ENCODE measurements around the gene GPC6.

GPC6 gene

DNA sequence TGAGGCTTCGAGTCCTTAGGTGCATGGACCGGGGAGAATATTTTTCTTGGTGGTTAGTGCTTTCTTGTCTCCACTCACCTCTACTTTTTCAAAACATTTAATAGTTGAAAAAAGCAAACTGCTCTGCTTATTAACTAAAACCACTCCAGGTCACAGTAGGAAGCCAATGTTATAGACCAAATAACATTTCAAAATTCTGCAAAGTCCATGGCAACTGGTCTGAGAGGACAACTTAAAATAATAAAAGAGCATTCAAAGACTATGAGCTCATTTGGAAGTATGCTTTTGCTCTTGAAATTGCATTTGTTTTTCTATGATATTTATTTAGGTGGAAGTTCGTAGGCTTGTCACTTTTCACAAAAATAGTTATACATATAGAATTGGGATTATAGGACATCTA is 769.9 kb downstream of the GPC6 start:
- TF ChIP-seq, protein P1, sequence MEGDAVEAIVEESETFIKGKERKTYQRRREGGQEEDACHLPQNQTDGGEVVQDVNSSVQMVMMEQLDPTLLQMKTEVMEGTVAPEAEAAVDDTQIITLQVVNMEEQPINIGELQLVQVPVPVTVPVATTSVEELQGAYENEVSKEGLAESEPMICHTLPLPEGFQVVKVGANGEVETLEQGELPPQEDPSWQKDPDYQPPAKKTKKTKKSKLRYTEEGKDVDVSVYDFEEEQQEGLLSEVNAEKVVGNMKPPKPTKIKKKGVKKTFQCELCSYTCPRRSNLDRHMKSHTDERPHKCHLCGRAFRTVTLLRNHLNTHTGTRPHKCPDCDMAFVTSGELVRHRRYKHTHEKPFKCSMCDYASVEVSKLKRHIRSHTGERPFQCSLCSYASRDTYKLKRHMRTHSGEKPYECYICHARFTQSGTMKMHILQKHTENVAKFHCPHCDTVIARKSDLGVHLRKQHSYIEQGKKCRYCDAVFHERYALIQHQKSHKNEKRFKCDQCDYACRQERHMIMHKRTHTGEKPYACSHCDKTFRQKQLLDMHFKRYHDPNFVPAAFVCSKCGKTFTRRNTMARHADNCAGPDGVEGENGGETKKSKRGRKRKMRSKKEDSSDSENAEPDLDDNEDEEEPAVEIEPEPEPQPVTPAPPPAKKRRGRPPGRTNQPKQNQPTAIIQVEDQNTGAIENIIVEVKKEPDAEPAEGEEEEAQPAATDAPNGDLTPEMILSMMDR (conservative IDR thresholded peaks at IDR 0.05): no peak
- TF ChIP-seq ZFX (IDR thresholded peaks at IDR 0.05): no peak
- H3K27ac ChIP-seq: no peak overlapping the region

DNA sequence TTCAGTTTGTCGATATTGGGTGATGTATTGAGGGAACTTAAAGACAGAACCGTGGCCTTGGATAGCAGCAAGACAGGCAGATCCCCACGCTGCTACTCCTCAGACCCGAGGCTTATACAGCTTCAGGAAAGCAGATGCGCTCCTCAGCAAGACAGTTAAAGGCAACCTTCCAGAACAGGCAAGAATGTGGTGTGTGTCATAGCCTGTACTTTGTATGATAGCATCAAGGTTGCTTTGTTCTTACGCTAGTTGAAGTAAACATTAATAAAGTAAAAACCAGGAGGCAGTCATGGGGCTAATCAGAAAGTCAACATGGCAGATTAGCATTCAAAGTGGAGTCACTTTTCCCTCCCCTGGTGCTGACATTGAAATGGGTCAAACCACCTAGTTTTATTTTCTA is 779.7 kb downstream of the GPC6 start:
- H3K27ac ChIP-seq: no peak overlapping the region
- TF ChIP-seq, protein P1 (conservative IDR thresholded peaks at IDR 0.05): no peak

DNA sequence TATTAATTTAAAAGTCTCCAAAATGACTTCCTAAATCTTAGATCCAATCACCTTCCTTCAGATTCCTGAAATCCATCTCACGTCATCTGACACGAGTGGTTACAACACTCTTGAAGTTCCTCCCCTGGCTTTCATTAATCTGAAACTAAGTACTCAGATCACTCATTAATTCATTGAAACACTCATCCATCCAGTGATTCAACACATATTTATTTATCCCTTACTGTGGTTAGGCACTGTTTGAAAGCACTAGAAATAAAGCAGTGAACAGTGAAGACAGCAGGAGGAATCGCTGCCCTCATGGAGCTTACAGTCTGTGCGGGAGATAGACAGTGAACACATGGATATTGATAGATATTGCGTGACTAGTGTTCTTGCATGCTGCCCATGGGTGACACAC is 780.5 kb downstream of the GPC6 start:
- H3K27ac ChIP-seq: no peak overlapping the region

DNA sequence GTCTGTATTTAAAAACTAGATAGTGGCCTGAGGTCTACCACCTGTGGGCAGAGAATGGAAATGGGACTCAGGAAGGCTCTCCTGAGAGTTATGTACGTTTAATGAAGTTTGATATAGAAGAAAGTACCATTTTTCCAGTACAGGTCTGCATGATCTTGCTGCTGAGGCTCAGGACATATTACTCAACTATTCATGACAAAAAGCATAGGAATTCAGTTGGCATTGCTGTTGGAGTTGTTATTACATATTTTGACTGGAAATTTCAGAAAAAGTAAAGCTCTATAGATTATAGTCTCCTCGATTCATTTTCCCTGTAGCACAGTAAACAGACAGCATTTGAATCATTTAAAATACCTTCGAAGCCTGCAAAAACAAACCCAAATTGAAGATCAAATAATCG is 783.1 kb downstream of the GPC6 start:
- no peak for TF ChIP-seq ZFX (IDR thresholded peaks at IDR 0.05)
- TF ChIP-seq, protein P1 (conservative IDR thresholded peaks at IDR 0.05): no peak
- no peak overlapping the region for H3K27ac ChIP-seq

More for the DNA sequence above, 780.5 kb downstream of the GPC6 start:
- no peak for TF ChIP-seq ZFX (IDR thresholded peaks at IDR 0.05)
- TF ChIP-seq, protein P1 (conservative IDR thresholded peaks at IDR 0.05): no peak

DNA sequence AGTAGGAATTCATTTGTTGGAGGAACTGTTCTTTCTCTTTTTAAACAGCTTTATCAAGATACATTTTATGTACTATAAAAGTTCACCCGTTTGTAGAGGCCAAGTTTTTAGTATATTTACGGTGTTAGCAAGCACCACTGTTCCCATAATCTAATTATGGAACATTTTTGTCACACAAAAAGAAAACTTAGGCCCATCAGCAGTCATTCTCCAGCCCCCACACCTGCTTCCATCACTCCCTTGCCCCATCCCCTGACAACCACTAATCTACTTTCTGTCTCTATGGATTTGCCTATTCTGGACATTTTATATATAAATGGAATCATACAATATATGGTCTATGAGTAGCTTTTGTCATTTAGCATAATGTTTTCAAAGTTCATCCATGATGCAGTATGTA is 787.9 kb downstream of the GPC6 start:
- no peak overlapping the region for H3K27ac ChIP-seq
- TF ChIP-seq ZFX (IDR thresholded peaks at IDR 0.05): no peak
- TF ChIP-seq, protein P1 (conservative IDR thresholded peaks at IDR 0.05): no peak

DNA sequence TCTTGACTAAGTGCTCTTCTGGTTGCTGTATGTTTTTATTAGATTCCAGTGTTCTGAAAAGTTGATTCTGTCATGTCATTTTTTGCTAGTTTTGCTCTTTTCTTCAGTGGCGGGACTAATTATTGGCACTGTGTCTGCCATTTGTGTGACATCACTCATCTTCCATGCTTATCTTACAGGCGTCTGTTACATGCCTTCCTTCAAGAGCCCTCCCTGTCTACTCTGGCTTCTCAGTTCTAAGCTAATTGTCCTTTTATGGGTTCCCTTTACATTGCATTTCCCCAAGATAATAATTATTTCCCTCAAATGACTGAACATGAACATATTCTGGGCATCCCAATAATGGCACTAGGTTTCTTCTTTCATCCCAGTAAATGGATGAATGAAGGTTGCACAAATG is 793.8 kb downstream of the GPC6 start:
- TF ChIP-seq, protein P1 (conservative IDR thresholded peaks at IDR 0.05): no peak
- no peak for TF ChIP-seq ZFX (IDR thresholded peaks at IDR 0.05)
- no peak overlapping the region for H3K27ac ChIP-seq

DNA sequence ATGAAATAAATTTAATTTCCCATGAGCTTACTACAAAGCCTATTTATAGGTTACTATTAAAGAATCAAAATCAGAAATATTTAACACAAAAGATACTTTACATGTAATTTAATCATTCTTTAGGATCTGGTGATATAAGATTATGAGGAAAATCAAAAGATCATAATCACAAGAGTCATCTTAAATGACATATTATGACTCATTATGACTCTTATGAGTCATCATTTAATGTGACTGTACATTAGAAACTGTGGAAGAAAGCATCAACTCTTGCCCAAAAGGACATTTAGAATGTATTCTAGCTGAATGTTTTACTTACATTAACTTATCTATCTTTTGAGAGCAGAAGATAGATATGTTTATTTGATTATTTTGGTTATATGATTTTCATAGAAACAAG is 794.2 kb downstream of the GPC6 start:
- TF ChIP-seq, protein P1 (conservative IDR thresholded peaks at IDR 0.05): no peak
- no peak for TF ChIP-seq ZFX (IDR thresholded peaks at IDR 0.05)
- H3K27ac ChIP-seq: no peak overlapping the region
